Mesendoderm (in vitro differentiated cells): ENCODE data around the gene TRO.

Experiments
- DNase-seq: peaks from one replicate; pipeline ENCODE4 v3.0.0; 2013
- H2AK5ac ChIP-seq: 2 replicates; pipeline ENCODE4 v1.6.1; 2013; ENCODE audit warnings: low read length, inconsistent platforms
- H2BK120ac ChIP-seq: 2 replicates; pipeline ENCODE4 v1.6.1; 2013; ENCODE audit warnings: low read depth, mild to moderate bottlenecking, low read length, moderate library complexity, mixed read lengths
- H2BK15ac ChIP-seq: replicated peaks from 2 replicates; pipeline ENCODE4 v1.6.1; 2013; ENCODE audit warnings: low read depth, mild to moderate bottlenecking, moderate library complexity
- H2BK5ac ChIP-seq: 2 replicates; pipeline ENCODE4 v1.6.1; 2013; ENCODE audit warnings: low read length, inconsistent platforms
- H3K18ac ChIP-seq: 2 replicates; pipeline ENCODE4 v1.6.1; 2013; ENCODE audit warnings: mild to moderate bottlenecking, low read length, mixed read lengths
- H3K23ac ChIP-seq: one replicate; pipeline ENCODE4 v1.6.1; 2013; ENCODE audit warnings: low read length
- H3K27ac ChIP-seq: 2 replicates; pipeline ENCODE4 v1.5.1; 2013; ENCODE audit warnings: low read depth, mild to moderate bottlenecking, inconsistent platforms, low read length, moderate library complexity
- H3K27me3 ChIP-seq: 2 replicates; pipeline ENCODE4 v1.6.1; 2013; ENCODE audit warnings: low read length, control low read depth, mild to moderate bottlenecking, inconsistent platforms; ENCODE audit not compliant: insufficient read depth, poor library complexity
- H3K36me3 ChIP-seq: 2 replicates; pipeline ENCODE4 v1.6.1; 2013; ENCODE audit warnings: low read length, inconsistent platforms; ENCODE audit not compliant: control insufficient read depth, insufficient read depth
- H3K4ac ChIP-seq: one replicate; pipeline ENCODE4 v1.6.1; 2013; ENCODE audit warnings: low read depth, mild to moderate bottlenecking, low read length, moderate library complexity
- H3K4me1 ChIP-seq: 2 replicates; pipeline ENCODE4 v1.6.1; 2013; ENCODE audit warnings: low read depth, low read length, inconsistent platforms; ENCODE audit not compliant: control insufficient read depth
- H3K4me2 ChIP-seq: 2 replicates; pipeline ENCODE4 v1.6.1; 2013; ENCODE audit warnings: low read length
- H3K4me3 ChIP-seq: 2 replicates; pipeline ENCODE4 v1.5.1; 2013; ENCODE audit warnings: mild to moderate bottlenecking, low read length
- H3K56ac ChIP-seq: one replicate; pipeline ENCODE4 v1.6.1; 2013; ENCODE audit warnings: low read length
- H3K79me1 ChIP-seq: 2 replicates; pipeline ENCODE4 v1.6.1; 2013; ENCODE audit warnings: low read length, inconsistent platforms
- H3K79me2 ChIP-seq: 2 replicates; pipeline ENCODE4 v1.6.1; 2013; ENCODE audit warnings: mild to moderate bottlenecking, low read length; ENCODE audit not compliant: control insufficient read depth, insufficient read depth
- H3K9ac ChIP-seq: 2 replicates; pipeline ENCODE4 v1.6.1; 2013; ENCODE audit warnings: low read length, inconsistent platforms
- H4K5ac ChIP-seq: one replicate; pipeline ENCODE4 v1.6.1; 2013; ENCODE audit warnings: low read length
- H4K8ac ChIP-seq: one replicate; pipeline ENCODE4 v1.6.1; 2013; ENCODE audit warnings: low read depth, mild to moderate bottlenecking, control low read depth, low read length, moderate library complexity
- WGBS: extraction: QIAGEN DNeasy Blood & Tissue Kit; methylation state at CpG from one replicate; pipeline ENCODE4 v1.1.7; 2013; ENCODE audit warnings: low lambda C conversion rate, missing lambda C conversion rate; ENCODE audit not compliant: insufficient coverage; ENCODE audit errors: extremely low coverage; 5-methylcytosine and 5-hydroxymethylcytosine counted together

TRO gene

DNA sequence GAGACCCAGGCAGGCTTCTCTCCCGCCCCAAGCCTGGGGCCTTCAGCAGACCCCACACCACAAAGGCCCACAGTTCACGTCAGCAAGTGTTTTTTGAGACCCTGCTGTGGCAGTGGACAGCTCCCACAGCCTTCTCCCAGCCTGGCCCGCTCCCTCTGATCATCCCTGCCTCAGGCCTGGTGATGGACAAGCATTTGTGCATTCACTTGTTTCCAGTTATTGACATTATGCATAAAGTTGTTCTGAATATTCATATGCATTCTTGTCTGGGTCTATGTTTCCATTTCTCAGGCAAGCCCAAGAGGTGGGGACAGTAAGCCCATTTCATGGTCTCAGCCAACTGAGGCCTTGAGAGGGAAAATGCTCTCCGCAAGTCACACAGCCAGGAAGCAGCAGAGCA, 14.7 kb downstream of the TRO start:
- no peak overlapping the region for H3K56ac ChIP-seq
- no peak overlapping the region for H3K4ac ChIP-seq
- no peak overlapping the region for H3K4me2 ChIP-seq
- H3K4me1 ChIP-seq: no peaks in the 10 kb centered on the region
- H3K27ac ChIP-seq: no peak overlapping the region
- no peak overlapping the region for H2BK5ac ChIP-seq
- H2AK5ac ChIP-seq: no peak overlapping the region
- WGBS: no CpG with 5 or more reads among the region's 4 CpGs
- H4K8ac ChIP-seq: no peak overlapping the region
- H2BK15ac ChIP-seq: no peak overlapping the region
- DNase-seq: no peak
- no peak overlapping the region for H2BK120ac ChIP-seq
- no peaks in the 10 kb centered on the region for H3K79me2 ChIP-seq
- no peak overlapping the region for H3K4me3 ChIP-seq
- no peak overlapping the region for H3K9ac ChIP-seq
- no peak overlapping the region for H3K18ac ChIP-seq
- no peaks in the 10 kb centered on the region for H3K27me3 ChIP-seq
- no peak overlapping the region for H3K23ac ChIP-seq
- no peaks in the 10 kb centered on the region for H3K79me1 ChIP-seq
- peaks cover 2% of the 10 kb centered on the region for H3K36me3 ChIP-seq
- no peak overlapping the region for H4K5ac ChIP-seq

DNA sequence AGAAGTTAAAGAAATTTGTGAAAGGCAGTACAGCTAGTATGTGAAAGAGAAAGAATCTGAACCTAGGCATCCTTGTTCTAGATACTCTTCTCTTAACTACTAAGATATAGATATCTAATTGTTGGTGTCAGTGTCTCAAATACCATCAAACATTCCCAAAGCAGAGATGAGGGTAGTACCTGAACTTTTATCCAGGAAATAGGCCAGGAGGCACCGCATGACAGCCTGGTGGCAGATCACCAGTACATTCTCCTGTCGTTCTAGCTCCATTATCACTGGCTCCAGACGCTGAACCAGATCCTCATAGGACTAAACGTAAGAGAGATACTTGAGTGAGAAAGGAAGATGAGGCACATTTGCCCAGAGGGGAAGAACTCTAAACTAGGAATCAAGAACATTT, 16.8 kb downstream of the TRO start:
- no CpG with 5 or more reads among the region's 4 CpGs for WGBS
- Histone ChIP-seq H3K56ac (no peak overlapping the region), H2BK15ac (no peak overlapping the region), H3K4me1 (no peaks in the 10 kb centered on the region), H3K4ac (no peak overlapping the region), H3K23ac (no peak overlapping the region), H3K27ac (no peak overlapping the region), H3K27me3 (no peaks in the 10 kb centered on the region), H2AK5ac (no peak overlapping the region), H3K9ac (no peak overlapping the region), H4K8ac (no peak overlapping the region), H3K4me3 (no peak overlapping the region), H2BK5ac (no peak overlapping the region), H2BK120ac (no peak overlapping the region), H3K18ac (no peak overlapping the region), H3K4me2 (no peak overlapping the region), H4K5ac (no peak overlapping the region), H3K36me3 (no peaks in the 10 kb centered on the region), H3K79me2 (no peaks in the 10 kb centered on the region), H3K79me1 (no peaks in the 10 kb centered on the region)
- DNase-seq: no peak

DNA sequence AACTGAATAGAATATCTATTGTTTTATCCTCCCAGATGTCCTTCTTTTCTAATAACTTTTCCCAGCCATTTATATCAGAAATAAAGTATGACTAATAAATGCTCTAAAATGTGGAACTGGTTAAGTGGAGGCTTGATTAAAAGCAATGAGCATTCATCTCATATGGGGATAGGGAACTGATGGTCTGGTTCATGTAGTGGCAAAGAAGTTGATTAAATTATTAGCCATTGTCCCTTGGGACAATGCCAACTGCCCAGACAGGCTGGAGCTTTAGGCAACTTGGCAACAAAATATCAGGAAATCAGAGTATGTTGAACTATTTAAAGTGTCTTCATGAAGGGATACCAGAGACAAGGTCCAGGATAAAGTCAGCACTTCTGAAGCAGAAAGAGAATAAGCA, 24.2 kb downstream of the TRO start:
- H2BK15ac ChIP-seq: no peak overlapping the region
- no peak for DNase-seq
- no peak overlapping the region for H3K9ac ChIP-seq
- no peaks in the 10 kb centered on the region for H3K36me3 ChIP-seq
- H3K4me1 ChIP-seq: no peaks in the 10 kb centered on the region
- H3K23ac ChIP-seq: no peak overlapping the region
- no peak overlapping the region for H3K27ac ChIP-seq
- no peaks in the 10 kb centered on the region for H3K27me3 ChIP-seq
- no peak overlapping the region for H4K8ac ChIP-seq
- no peak overlapping the region for H2AK5ac ChIP-seq
- no peak overlapping the region for H3K4me3 ChIP-seq
- H3K56ac ChIP-seq: no peak overlapping the region
- no peak overlapping the region for H4K5ac ChIP-seq
- no peak overlapping the region for H3K4ac ChIP-seq
- H3K18ac ChIP-seq: no peak overlapping the region
- no peak overlapping the region for H3K4me2 ChIP-seq
- no peaks in the 10 kb centered on the region for H3K79me1 ChIP-seq
- H2BK5ac ChIP-seq: no peak overlapping the region
- H3K79me2 ChIP-seq: no peaks in the 10 kb centered on the region
- H2BK120ac ChIP-seq: no peak overlapping the region

DNA sequence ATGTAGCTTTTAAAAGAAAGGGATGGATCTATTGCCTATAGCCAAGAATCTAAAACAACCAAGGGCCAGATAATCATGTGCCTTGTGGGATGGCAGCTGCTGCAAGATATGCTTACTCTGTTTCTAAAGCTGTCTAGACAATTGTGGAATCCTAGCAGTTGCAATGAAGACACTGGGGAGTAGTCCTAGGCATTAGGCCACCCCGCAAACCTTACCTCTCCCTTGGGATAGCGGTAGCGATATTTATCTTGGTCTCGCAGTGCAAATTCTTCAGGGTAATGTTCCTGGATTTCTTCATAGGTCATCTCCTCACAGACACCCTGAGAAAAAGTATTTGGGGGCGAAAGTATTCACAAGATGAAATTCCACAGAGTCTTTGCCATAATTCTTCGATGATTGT, 24.6 kb downstream of the TRO start:
- Histone ChIP-seq H3K23ac (no peak overlapping the region), H3K27ac (no peak overlapping the region), H2BK120ac (no peak overlapping the region), H3K4me1 (no peaks in the 10 kb centered on the region), H3K4me3 (no peak overlapping the region), H3K27me3 (no peaks in the 10 kb centered on the region), H3K4me2 (no peak overlapping the region), H3K56ac (no peak overlapping the region), H3K4ac (no peak overlapping the region), H2BK5ac (no peak overlapping the region), H3K36me3 (no peaks in the 10 kb centered on the region), H4K8ac (no peak overlapping the region), H3K79me2 (no peaks in the 10 kb centered on the region), H4K5ac (no peak overlapping the region), H3K9ac (no peak overlapping the region), H2AK5ac (no peak overlapping the region), H3K79me1 (no peaks in the 10 kb centered on the region), H2BK15ac (no peak overlapping the region), H3K18ac (no peak overlapping the region)
- WGBS: no CpG with 5 or more reads among the region's 6 CpGs
- no peak for DNase-seq

DNA sequence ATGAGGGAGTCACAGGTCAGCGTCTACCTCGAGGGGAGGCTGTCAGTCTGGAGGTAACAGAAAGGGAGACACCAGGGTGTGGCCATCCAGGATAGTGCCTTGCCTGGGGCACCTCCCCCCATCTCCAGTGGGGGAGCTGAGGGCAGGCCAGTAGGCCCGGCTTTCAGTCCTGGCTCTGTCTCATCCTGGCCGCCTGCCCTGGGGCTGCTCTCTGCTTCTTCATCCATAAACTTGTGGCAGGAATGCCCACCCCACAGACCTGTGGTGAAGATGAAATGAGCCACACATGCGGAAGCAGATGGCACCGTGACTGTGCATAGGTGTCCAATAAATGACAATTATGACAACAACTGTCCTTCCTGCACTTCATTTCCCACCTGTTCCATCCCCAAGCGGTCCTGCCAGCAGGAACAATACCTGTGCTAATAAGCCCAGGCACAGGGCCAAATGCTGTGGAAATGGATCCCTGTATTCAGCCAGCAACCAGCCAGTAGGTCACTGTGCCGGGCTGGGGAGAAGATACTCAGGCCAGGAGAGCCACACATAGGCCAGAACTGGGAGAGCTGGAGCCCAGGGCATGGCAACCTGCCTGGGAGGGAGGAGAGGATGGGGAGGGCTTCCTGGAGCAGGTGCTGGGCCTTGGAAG, 30.2 kb downstream of the TRO start:
- Histone ChIP-seq H2AK5ac (no peak overlapping the region), H3K18ac (no peak overlapping the region), H3K23ac (no peak overlapping the region), H3K27me3 (no peaks in the 10 kb centered on the region), H3K4me1 (no peaks in the 10 kb centered on the region), H3K27ac (no peak overlapping the region), H3K9ac (no peak overlapping the region), H3K56ac (no peak overlapping the region), H4K8ac (no peak overlapping the region), H3K79me1 (no peaks in the 10 kb centered on the region), H2BK120ac (no peak overlapping the region), H3K36me3 (no peaks in the 10 kb centered on the region), H4K5ac (no peak overlapping the region), H2BK15ac (no peak overlapping the region), H3K4me3 (no peak overlapping the region), H3K4ac (no peak overlapping the region), H2BK5ac (no peak overlapping the region), H3K4me2 (no peak overlapping the region), H3K79me2 (no peaks in the 10 kb centered on the region)
- DNase-seq: no peak
- WGBS: no CpG with 5 or more reads among the region's 8 CpGs

DNA sequence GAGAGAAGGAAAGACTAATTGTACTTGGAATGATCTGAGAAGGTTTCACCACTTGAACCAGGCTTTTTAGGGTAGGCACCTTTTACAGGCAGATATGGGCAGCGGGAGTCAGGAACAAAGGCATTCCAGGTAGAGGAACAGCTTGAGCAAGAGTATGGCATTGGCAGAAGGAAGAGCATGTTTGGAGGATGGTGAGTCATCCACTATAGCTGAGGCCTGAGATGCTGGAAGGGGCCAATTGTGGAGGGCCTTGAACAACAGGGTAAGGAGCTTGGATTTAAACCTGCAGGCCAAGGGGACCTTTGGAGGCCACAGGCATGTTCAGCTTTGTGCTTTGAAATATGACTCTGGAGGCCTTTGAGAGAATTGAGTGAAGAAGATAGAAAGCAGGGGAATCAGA, 41.1 kb downstream of the TRO start:
- Histone ChIP-seq H2BK15ac (no peak overlapping the region), H2BK5ac (no peak overlapping the region), H4K8ac (no peak overlapping the region), H4K5ac (no peak overlapping the region), H3K36me3 (no peaks in the 10 kb centered on the region), H3K4me3 (no peak overlapping the region), H3K4ac (no peak overlapping the region), H3K18ac (no peak overlapping the region), H3K4me1 (no peaks in the 10 kb centered on the region), H2BK120ac (no peak overlapping the region), H3K9ac (no peak overlapping the region), H3K79me1 (no peaks in the 10 kb centered on the region), H3K56ac (no peak overlapping the region), H3K79me2 (no peaks in the 10 kb centered on the region), H3K23ac (no peak overlapping the region), H3K27me3 (no peaks in the 10 kb centered on the region), H3K4me2 (no peak overlapping the region), H3K27ac (no peak overlapping the region), H2AK5ac (no peak overlapping the region)
- WGBS: no CpG with 5 or more reads among the region's 1 CpG
- DNase-seq: no peak
